HCT116 (cell line): ENCODE data around the gene NEURL4. TPM values are rescaled to one million over a fixed set of nuclear protein-coding genes. Genes with fewer than 3 reads are reported as not detected.

ENCODE experiments used
- ATAC-seq: fragments of 200-7000 bp; cut with Tn5 transposase; 2 replicates; pipeline ENCODE4 v1.9.1; 2020; ENCODE audit warnings: mild to moderate bottlenecking, moderate library complexity
- BruUV-seq: library from RNA; stranded (reverse); fragments of 400-500 nt; replicated peaks from 2 replicates; lab custom pipeline; 2021; lab: Mats Ljungman, UMichigan
- CTCF ChIA-PET: fragments of 300-600 bp; sonication (Branson Sonifier 250); formaldehyde crosslinking; loops from one replicate; lab custom pipeline; 2021; ENCODE audit warnings: antibody characterized with exemption; lab: Charles Lee
- POLR2A ChIA-PET: fragments of 300-600, 350-600 bp; sonication (Branson Sonifier 250); formaldehyde crosslinking; loops from one replicate; lab custom pipeline; 2021; ENCODE audit warnings: antibody characterized with exemption; lab: Charles Lee
- RAD21 ChIA-PET, 2 experiments: fragments of 300-600 bp; sonication (Branson Sonifier 250); formaldehyde crosslinking; loops; one replicate each; lab custom pipeline; 2023; ENCODE audit warnings: low total read pairs in 2 of 2; ENCODE audit not compliant: uncharacterized antibody in 2 of 2, unreplicated experiment in 2 of 2, low non-redundant PET in 1 of 2; lab: Charles Lee
- DNase-seq: peaks from one replicate; pipeline ENCODE4 v3.0.0-alpha.2; 2010; ENCODE audit warnings: low read depth, low spot score
- H2AFZ ChIP-seq: fragments of 200-600 bp; shearing (Covaris generic), sonication (generic); 2 replicates; pipeline ENCODE4 v1.6.1; 2017; ENCODE audit warnings: low read depth, mixed run types, mixed read lengths, antibody characterized with exemption, low read length; ENCODE audit not compliant: poor library complexity, severe bottlenecking
- H3K27ac ChIP-seq: 2 replicates; pipeline ENCODE4 v1.5.1; 2012; ENCODE audit warnings: low read depth, low read length
- H3K27me3 ChIP-seq: fragments of 200-600 bp; sonication (generic); 2 replicates; pipeline ENCODE4 v1.6.1; 2016; ENCODE audit warnings: mixed run types, low read length, mixed read lengths; ENCODE audit not compliant: insufficient read depth
- H3K36me3 ChIP-seq, 2 experiments: fragments of 200-500 bp in 1 of 2; fragments of 200-600 bp in 1 of 2; sonication (Bioruptor generic) in 1 of 2; sonication (generic) in 1 of 2; 2 replicates each; pipeline versions ENCODE4 v1.5.1 to v1.6.1; 2014 to 2016; ENCODE audit warnings: low read length in 2 of 2, inconsistent platforms in 1 of 2, mixed read lengths in 1 of 2, mixed run types in 1 of 2; ENCODE audit not compliant: insufficient read depth in 2 of 2, control insufficient read depth in 1 of 2
- H3K4me1 ChIP-seq, 2 experiments: fragments of 200-600 bp in 1 of 2; sonication (generic) in 1 of 2; 2 replicates each; pipeline versions ENCODE4 v1.5.1 to v1.6.1; 2012 to 2017; ENCODE audit warnings: low read length in 2 of 2, inconsistent platforms in 1 of 2, mild to moderate bottlenecking in 1 of 2, mixed read lengths in 1 of 2, mixed run types in 1 of 2, moderate library complexity in 1 of 2; ENCODE audit not compliant: insufficient read depth in 2 of 2, control insufficient read depth in 1 of 2
- H3K4me2 ChIP-seq: fragments of 200-600 bp; sonication (generic); 2 replicates; pipeline ENCODE4 v1.6.1; 2017; ENCODE audit warnings: mixed run types, low read length, mixed read lengths
- H3K4me3 ChIP-seq, 2 experiments: fragments of 200-600 bp in 1 of 2; sonication (generic) in 1 of 2; replicated peaks in 1 of 2; 2 replicates each; pipeline ENCODE4 v1.5.1; 2011 to 2016; ENCODE audit warnings: low read length in 2 of 2, control low read depth in 1 of 2, low read depth in 1 of 2, mild to moderate bottlenecking in 1 of 2, mixed read lengths in 1 of 2, mixed run types in 1 of 2
- H3K79me2 ChIP-seq: fragments of 200-600 bp; sonication (generic); 2 replicates; pipeline ENCODE4 v1.6.1; 2017; ENCODE audit warnings: mild to moderate bottlenecking, mixed run types, low read length, moderate library complexity, mixed read lengths; ENCODE audit not compliant: insufficient read depth
- H3K9ac ChIP-seq: fragments of 200-600 bp; sonication (generic); 2 replicates; pipeline ENCODE4 v1.6.1; 2016; ENCODE audit warnings: low read length, mixed read lengths
- H3K9me2 ChIP-seq: fragments of 200-600 bp; sonication (generic), shearing (Covaris generic); 2 replicates; pipeline ENCODE4 v1.6.1; 2017; ENCODE audit warnings: mixed run types, mild to moderate bottlenecking, moderate library complexity; ENCODE audit not compliant: insufficient read depth
- H3K9me3 ChIP-seq, 2 experiments: fragments of 200-500 bp in 1 of 2; fragments of 200-600 bp in 1 of 2; sonication (Bioruptor generic) in 1 of 2; sonication (generic) in 1 of 2; 2 replicates each; pipeline ENCODE4 v1.6.1; 2014 to 2017; ENCODE audit warnings: low read length in 2 of 2, mixed read lengths in 2 of 2, inconsistent platforms in 1 of 2, low read depth in 1 of 2, mild to moderate bottlenecking in 1 of 2, mixed run types in 1 of 2, moderate library complexity in 1 of 2; ENCODE audit not compliant: control insufficient read depth in 1 of 2, insufficient read depth in 1 of 2
- H4K20me1 ChIP-seq: fragments of 200-600 bp; sonication (generic), shearing (Covaris generic); 2 replicates; pipeline ENCODE4 v1.6.1; 2017; ENCODE audit warnings: mixed run types, mild to moderate bottlenecking, moderate library complexity; ENCODE audit not compliant: insufficient read depth
- CBX3 ChIP-seq: IDR thresholded peaks from 2 replicates; pipeline ENCODE4 v1.6.1; 2012; ENCODE audit warnings: low read depth
- ELF1 ChIP-seq: IDR thresholded peaks from 2 replicates; pipeline ENCODE4 v1.6.1; 2012; ENCODE audit warnings: low read depth, borderline replicate concordance
- POLR2AphosphoS5 ChIP-seq: IDR thresholded peaks from 2 replicates; pipeline ENCODE4 v1.6.1; 2011; ENCODE audit warnings: mild to moderate bottlenecking, low read depth, low read length, moderate library complexity
- SRF ChIP-seq: IDR thresholded peaks from 2 replicates; pipeline ENCODE4 v1.6.1; 2012; ENCODE audit warnings: low read depth
- ZBTB33 ChIP-seq: IDR thresholded peaks from 2 replicates; pipeline ENCODE4 v1.6.1; 2011; ENCODE audit warnings: mild to moderate bottlenecking, low read length, moderate library complexity; ENCODE audit not compliant: insufficient replicate concordance; ENCODE audit errors: extremely low read depth
- intact Hi-C: fragments of 100-400 bp; cut with micrococcal nuclease; formaldehyde crosslinking; loops from 2 replicates; pipeline ENCODE4 v1.10.0; 2022
- total RNA-seq: library from RNA; stranded (reverse); gene quantifications from one replicate; pipeline ENCODE4 v1.2.1, GENCODE V29; 2021; ENCODE audit not compliant: unreplicated experiment
- TF ChIP-seq, protein P1 (sequence below): IDR thresholded peaks from 2 replicates; pipeline ENCODE4 v1.6.1; 2012

NEURL4 gene
- total RNA-seq, 1 experiment from 2014 or later: 56.9 TPM

- no TSS peak for BruUV-seq
- ChIA-PET RAD21 (no interaction called here), CTCF (no interaction called here), POLR2A (no interaction called here)
- ATAC-seq: no peak
- Histone ChIP-seq H3K9me3 (no peaks in the 10 kb centered on the region), H3K4me1 (peaks cover 3 to 34% of the 10 kb centered on the region in 2 experiments; a peak in 3 of 4 replicates), H3K4me2 (no peak overlapping the region), H3K9ac (no peak overlapping the region), H4K20me1 (no peaks in the 10 kb centered on the region), H2AFZ (no peak overlapping the region), H3K36me3 (no peaks in the 10 kb centered on the region; a peak in 1 of 4 replicates), H3K79me2 (peaks cover 19% of the 10 kb centered on the region; the same call in 1 of the 2 replicates), H3K4me3 (no peak overlapping the region), H3K9me2 (no peaks in the 10 kb centered on the region), H3K27me3 (no peaks in the 10 kb centered on the region), H3K27ac (no peak overlapping the region)
- intact Hi-C loops: no loop called here
- TF ChIP-seq ZBTB33 (no peak), ELF1 (no peak), SRF (no peak), POLR2AphosphoS5 (no peak)
- TF ChIP-seq, protein P1, sequence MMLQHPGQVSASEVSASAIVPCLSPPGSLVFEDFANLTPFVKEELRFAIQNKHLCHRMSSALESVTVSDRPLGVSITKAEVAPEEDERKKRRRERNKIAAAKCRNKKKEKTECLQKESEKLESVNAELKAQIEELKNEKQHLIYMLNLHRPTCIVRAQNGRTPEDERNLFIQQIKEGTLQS: no peak
- DNase-seq: no peak
Observed at GRCh38 chr17:7332111-7332510, 3.0 kb upstream of the NEURL4 start.

DNA sequence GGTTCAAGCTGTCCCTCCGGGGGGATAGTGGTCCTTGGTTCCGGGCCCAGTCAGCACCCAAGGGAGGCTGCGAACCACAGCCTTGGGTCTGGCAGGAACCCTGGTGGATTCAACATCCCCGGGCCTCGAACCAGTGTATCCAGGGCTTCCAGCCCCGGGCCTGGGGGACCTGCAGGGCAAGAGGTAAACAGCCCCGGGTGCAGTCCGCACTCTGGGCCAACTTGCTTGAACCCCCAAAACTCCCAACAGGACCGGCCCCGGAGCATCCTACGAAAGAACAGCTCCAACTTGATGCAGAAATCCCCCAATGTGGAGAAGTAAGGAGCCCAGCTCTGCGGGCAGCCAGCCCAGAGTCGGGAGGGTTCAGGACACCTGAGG, 1.5 kb upstream of the NEURL4 start:
- Histone ChIP-seq H4K20me1 (no peaks in the 10 kb centered on the region), H3K27me3 (no peaks in the 10 kb centered on the region), H3K4me1 (peaks cover 3 to 29% of the 10 kb centered on the region in 2 experiments; a peak in 3 of 4 replicates), H3K4me3 (no peak overlapping the region; a peak in 1 of 4 replicates), H2AFZ (no peak overlapping the region), H3K4me2 (peak overlapping the region; percentile 77), H3K79me2 (peaks cover 20% of the 10 kb centered on the region; the same call in 1 of the 2 replicates), H3K9ac (peak overlapping the region; percentile 93; the same call in 1 of the 2 replicates), H3K36me3 (peaks cover 0 to 6% of the 10 kb centered on the region in 2 experiments; a peak in 2 of 4 replicates), H3K27ac (peak overlapping the region; percentile 38), H3K9me3 (no peaks in the 10 kb centered on the region), H3K9me2 (no peaks in the 10 kb centered on the region)
- BruUV-seq: no TSS peak
- CTCF ChIA-PET: no interaction called here
- no peak for TF ChIP-seq CBX3
- RAD21 ChIA-PET: no interaction called here
- ATAC-seq (no peak), DNase-seq (no peak)
- intact Hi-C loops: no loop called here
- POLR2A ChIA-PET: interaction anchor here (1.5 to 2.0 kb wide), 3 partner anchors 14 to 17 kb away, joined by 4 to 11 read pairs (median 5); no protein-coding TSS in a partner anchor
